ENCODE results near the gene OR6C76.

- no peak for TF ChIP-seq CTCF (IDR thresholded peaks at IDR 0.05)
- TF ChIP-seq POLR2A (IDR thresholded peaks at IDR 0.05), result no peak
Measured at GRCh38 chr12:55472264-55472663, 46.2 kb downstream of the OR6C76 start.

All from Peyer's patch (tissue), 4 donors.